Nephron (organoid): ENCODE measurements around the gene LSS.

Source experiments
- H3K27ac Mint-ChIP-seq, 3 experiments: 2 replicates each; pipeline ENCODE4 v1.8.0; 2020; ENCODE audit warnings: mixed read lengths in 3 of 3, mild to moderate bottlenecking in 2 of 3, moderate library complexity in 1 of 3
- H3K27me3 Mint-ChIP-seq: 2 replicates; pipeline ENCODE4 v1.8.0; 2021; ENCODE audit warnings: low read depth, mild to moderate bottlenecking, moderate library complexity, mixed read lengths
- H3K36me3 Mint-ChIP-seq: 2 replicates; pipeline ENCODE4 v1.8.0; 2020; ENCODE audit warnings: low read depth, mixed read lengths
- H3K4me1 Mint-ChIP-seq: 2 replicates; pipeline ENCODE4 v1.8.0; 2020; ENCODE audit warnings: mixed read lengths
- H3K4me3 Mint-ChIP-seq, 3 experiments: 2 replicates each; pipeline ENCODE4 v1.8.0; 2020; ENCODE audit warnings: mild to moderate bottlenecking in 3 of 3, mixed read lengths in 3 of 3, moderate library complexity in 2 of 3
- H3K9me3 Mint-ChIP-seq: 2 replicates; pipeline ENCODE4 v1.8.0; 2020; ENCODE audit warnings: mixed read lengths
- CTCF ChIP-seq, 3 experiments: fragments of 200-600 bp; sonication (generic); IDR thresholded peaks; one replicate each; pipeline ENCODE4 v1.5.0; 2021; ENCODE audit warnings: antibody characterized with exemption in 3 of 3; ENCODE audit not compliant: unreplicated experiment in 3 of 3

The LSS gene

GRCh38 chr21:46255166-46255565 lies 26.6 kb upstream of the LSS start:
- H3K36me3 Mint-ChIP-seq, result peaks cover 76% of the 10 kb centered on the region
- no peaks in the 10 kb centered on the region for H3K27me3 Mint-ChIP-seq
- H3K9me3 Mint-ChIP-seq, result no peaks in the 10 kb centered on the region
- TF ChIP-seq CTCF (IDR thresholded peaks at IDR 0.05; ENCODE audit: unreplicated experiment in 3 of 3), result no peak
- H3K27ac Mint-ChIP-seq, result no peak overlapping the region
- no peaks in the 10 kb centered on the region for H3K4me1 Mint-ChIP-seq
- no peak overlapping the region for H3K4me3 Mint-ChIP-seq

GRCh38 chr21:46254208-46254975 lies 25.8 kb upstream of the LSS start:
- H3K4me3 Mint-ChIP-seq, result no peak overlapping the region

GRCh38 chr21:46253610-46254124 lies 25.1 kb upstream of the LSS start:
- Mint-ChIP-seq H3K9me3 (no peaks in the 10 kb centered on the region), H3K27me3 (no peaks in the 10 kb centered on the region), H3K4me1 (no peaks in the 10 kb centered on the region), H3K4me3 (no peak overlapping the region), H3K36me3 (peaks cover 87% of the 10 kb centered on the region), H3K27ac (peak overlapping the region in 2 of 3 experiments; percentile 11 to 22)
- no peak for TF ChIP-seq CTCF (IDR thresholded peaks at IDR 0.05; ENCODE audit: unreplicated experiment in 3 of 3)

More at GRCh38 chr21:46254208-46254975, 25.8 kb upstream of the LSS start:
- no peak overlapping the region for H3K27ac Mint-ChIP-seq
- TF ChIP-seq CTCF (IDR thresholded peaks at IDR 0.05; ENCODE audit: unreplicated experiment in 3 of 3), result no peak
- no peaks in the 10 kb centered on the region for H3K27me3 Mint-ChIP-seq
- H3K36me3 Mint-ChIP-seq, result peaks cover 84% of the 10 kb centered on the region
- no peaks in the 10 kb centered on the region for H3K4me1 Mint-ChIP-seq
- no peaks in the 10 kb centered on the region for H3K9me3 Mint-ChIP-seq

- H3K27ac Mint-ChIP-seq, result no peak overlapping the region
- H3K4me3 Mint-ChIP-seq, result no peak overlapping the region
- TF ChIP-seq CTCF (IDR thresholded peaks at IDR 0.05; ENCODE audit: unreplicated experiment in 3 of 3), result no peak
- H3K36me3 Mint-ChIP-seq, result peaks cover 84% of the 10 kb centered on the region
- no peaks in the 10 kb centered on the region for H3K4me1 Mint-ChIP-seq
- no peaks in the 10 kb centered on the region for H3K9me3 Mint-ChIP-seq
- no peaks in the 10 kb centered on the region for H3K27me3 Mint-ChIP-seq
Observed at GRCh38 chr21:46252840-46253239, 24.3 kb upstream of the LSS start.

- Mint-ChIP-seq H3K27me3 (no peaks in the 10 kb centered on the region), H3K36me3 (peaks cover 83% of the 10 kb centered on the region), H3K27ac (no peak overlapping the region), H3K4me3 (no peak overlapping the region), H3K9me3 (no peaks in the 10 kb centered on the region), H3K4me1 (no peaks in the 10 kb centered on the region)
- TF ChIP-seq CTCF (IDR thresholded peaks at IDR 0.05; ENCODE audit: unreplicated experiment in 3 of 3), result no peak
Observed at GRCh38 chr21:46250146-46250725, 21.7 kb upstream of the LSS start.
